Ishikawa (cell line): ENCODE data around the gene IL23R.

Source experiments
- CREB1 ChIP-seq: IDR thresholded peaks from 2 replicates; pipeline ENCODE4 v1.6.1; 2012; ENCODE audit warnings: low read depth
- EP300 ChIP-seq: IDR thresholded peaks from 2 replicates; pipeline ENCODE4 v1.6.1; 2012; ENCODE audit warnings: borderline replicate concordance
- REST ChIP-seq: IDR thresholded peaks from 2 replicates; pipeline ENCODE4 v1.6.1; 2012; ENCODE audit warnings: low read depth, mild to moderate bottlenecking
- TAF1 ChIP-seq: IDR thresholded peaks from 2 replicates; pipeline ENCODE4 v1.6.1; 2012; ENCODE audit warnings: low read depth, mild to moderate bottlenecking
- TEAD4 ChIP-seq: IDR thresholded peaks from 2 replicates; pipeline ENCODE4 v1.6.1; 2012
- ZBTB7A ChIP-seq: IDR thresholded peaks from 2 replicates; pipeline ENCODE4 v1.6.1; 2012; ENCODE audit warnings: low read depth
- TF ChIP-seq, protein P1 (sequence below): IDR thresholded peaks from 2 replicates; pipeline ENCODE4 v1.6.1; 2012
- TF ChIP-seq, protein P2 (sequence below): IDR thresholded peaks from 2 replicates; pipeline ENCODE4 v1.6.1; 2012

- TF ChIP-seq ZBTB7A (no peak), CREB1 (no peak), EP300 (no peak), TAF1 (no peak), TEAD4 (no peak), REST (no peak)
- TF ChIP-seq, protein P1, sequence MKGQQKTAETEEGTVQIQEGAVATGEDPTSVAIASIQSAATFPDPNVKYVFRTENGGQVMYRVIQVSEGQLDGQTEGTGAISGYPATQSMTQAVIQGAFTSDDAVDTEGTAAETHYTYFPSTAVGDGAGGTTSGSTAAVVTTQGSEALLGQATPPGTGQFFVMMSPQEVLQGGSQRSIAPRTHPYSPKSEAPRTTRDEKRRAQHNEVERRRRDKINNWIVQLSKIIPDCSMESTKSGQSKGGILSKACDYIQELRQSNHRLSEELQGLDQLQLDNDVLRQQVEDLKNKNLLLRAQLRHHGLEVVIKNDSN = no peak
- TF ChIP-seq, protein P2, sequence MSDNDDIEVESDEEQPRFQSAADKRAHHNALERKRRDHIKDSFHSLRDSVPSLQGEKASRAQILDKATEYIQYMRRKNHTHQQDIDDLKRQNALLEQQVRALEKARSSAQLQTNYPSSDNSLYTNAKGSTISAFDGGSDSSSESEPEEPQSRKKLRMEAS = no peak
Observed at GRCh38 chr1:67144696-67145095, 21.6 kb upstream of the IL23R start.
